HCT116 (cell line): ENCODE results near the gene DACH2. TPM values are rescaled to one million over a fixed set of nuclear protein-coding genes. Genes with fewer than 3 reads are reported as not detected.

Experiments used
- ATAC-seq: fragments of 200-7000 bp; cut with Tn5 transposase; 2 replicates; pipeline ENCODE4 v1.9.1; 2020; ENCODE audit warnings: mild to moderate bottlenecking, moderate library complexity
- BruUV-seq: library from RNA; stranded (reverse); fragments of 400-500 nt; replicated peaks from 2 replicates; lab custom pipeline; 2021; lab: Mats Ljungman, UMichigan
- CTCF ChIA-PET: fragments of 300-600 bp; sonication (Branson Sonifier 250); formaldehyde crosslinking; loops from one replicate; lab custom pipeline; 2021; ENCODE audit warnings: antibody characterized with exemption; lab: Charles Lee
- POLR2A ChIA-PET: fragments of 300-600, 350-600 bp; sonication (Branson Sonifier 250); formaldehyde crosslinking; loops from one replicate; lab custom pipeline; 2021; ENCODE audit warnings: antibody characterized with exemption; lab: Charles Lee
- RAD21 ChIA-PET, 2 experiments: fragments of 300-600 bp; sonication (Branson Sonifier 250); formaldehyde crosslinking; loops; one replicate each; lab custom pipeline; 2023; ENCODE audit warnings: low total read pairs in 2 of 2; ENCODE audit not compliant: uncharacterized antibody in 2 of 2, unreplicated experiment in 2 of 2, low non-redundant PET in 1 of 2; lab: Charles Lee
- DNase-seq: peaks from one replicate; pipeline ENCODE4 v3.0.0-alpha.2; 2010; ENCODE audit warnings: low read depth, low spot score
- H2AFZ ChIP-seq: fragments of 200-600 bp; shearing (Covaris generic), sonication (generic); 2 replicates; pipeline ENCODE4 v1.6.1; 2017; ENCODE audit warnings: low read depth, mixed run types, mixed read lengths, antibody characterized with exemption, low read length; ENCODE audit not compliant: poor library complexity, severe bottlenecking
- H3K27ac ChIP-seq: 2 replicates; pipeline ENCODE4 v1.5.1; 2012; ENCODE audit warnings: low read depth, low read length
- H3K27me3 ChIP-seq: fragments of 200-600 bp; sonication (generic); 2 replicates; pipeline ENCODE4 v1.6.1; 2016; ENCODE audit warnings: mixed run types, low read length, mixed read lengths; ENCODE audit not compliant: insufficient read depth
- H3K36me3 ChIP-seq, 2 experiments: fragments of 200-500 bp in 1 of 2; fragments of 200-600 bp in 1 of 2; sonication (Bioruptor generic) in 1 of 2; sonication (generic) in 1 of 2; 2 replicates each; pipeline versions ENCODE4 v1.5.1 to v1.6.1; 2014 to 2016; ENCODE audit warnings: low read length in 2 of 2, inconsistent platforms in 1 of 2, mixed read lengths in 1 of 2, mixed run types in 1 of 2; ENCODE audit not compliant: insufficient read depth in 2 of 2, control insufficient read depth in 1 of 2
- H3K4me1 ChIP-seq, 2 experiments: fragments of 200-600 bp in 1 of 2; sonication (generic) in 1 of 2; 2 replicates each; pipeline versions ENCODE4 v1.5.1 to v1.6.1; 2012 to 2017; ENCODE audit warnings: low read length in 2 of 2, inconsistent platforms in 1 of 2, mild to moderate bottlenecking in 1 of 2, mixed read lengths in 1 of 2, mixed run types in 1 of 2, moderate library complexity in 1 of 2; ENCODE audit not compliant: insufficient read depth in 2 of 2, control insufficient read depth in 1 of 2
- H3K4me2 ChIP-seq: fragments of 200-600 bp; sonication (generic); 2 replicates; pipeline ENCODE4 v1.6.1; 2017; ENCODE audit warnings: mixed run types, low read length, mixed read lengths
- H3K4me3 ChIP-seq, 2 experiments: fragments of 200-600 bp in 1 of 2; sonication (generic) in 1 of 2; replicated peaks in 1 of 2; 2 replicates each; pipeline ENCODE4 v1.5.1; 2011 to 2016; ENCODE audit warnings: low read length in 2 of 2, control low read depth in 1 of 2, low read depth in 1 of 2, mild to moderate bottlenecking in 1 of 2, mixed read lengths in 1 of 2, mixed run types in 1 of 2
- H3K79me2 ChIP-seq: fragments of 200-600 bp; sonication (generic); 2 replicates; pipeline ENCODE4 v1.6.1; 2017; ENCODE audit warnings: mild to moderate bottlenecking, mixed run types, low read length, moderate library complexity, mixed read lengths; ENCODE audit not compliant: insufficient read depth
- H3K9ac ChIP-seq: fragments of 200-600 bp; sonication (generic); 2 replicates; pipeline ENCODE4 v1.6.1; 2016; ENCODE audit warnings: low read length, mixed read lengths
- H3K9me2 ChIP-seq: fragments of 200-600 bp; sonication (generic), shearing (Covaris generic); 2 replicates; pipeline ENCODE4 v1.6.1; 2017; ENCODE audit warnings: mixed run types, mild to moderate bottlenecking, moderate library complexity; ENCODE audit not compliant: insufficient read depth
- H3K9me3 ChIP-seq, 2 experiments: fragments of 200-500 bp in 1 of 2; fragments of 200-600 bp in 1 of 2; sonication (Bioruptor generic) in 1 of 2; sonication (generic) in 1 of 2; 2 replicates each; pipeline ENCODE4 v1.6.1; 2014 to 2017; ENCODE audit warnings: low read length in 2 of 2, mixed read lengths in 2 of 2, inconsistent platforms in 1 of 2, low read depth in 1 of 2, mild to moderate bottlenecking in 1 of 2, mixed run types in 1 of 2, moderate library complexity in 1 of 2; ENCODE audit not compliant: control insufficient read depth in 1 of 2, insufficient read depth in 1 of 2
- H4K20me1 ChIP-seq: fragments of 200-600 bp; sonication (generic), shearing (Covaris generic); 2 replicates; pipeline ENCODE4 v1.6.1; 2017; ENCODE audit warnings: mixed run types, mild to moderate bottlenecking, moderate library complexity; ENCODE audit not compliant: insufficient read depth
- CEBPB ChIP-seq: IDR thresholded peaks from 2 replicates; pipeline ENCODE4 v1.6.1; 2012; ENCODE audit warnings: low read depth
- EZH2 ChIP-seq: fragments of 200-600 bp; sonication (generic); IDR thresholded peaks from 2 replicates; pipeline ENCODE4 v1.6.1; 2017; ENCODE audit warnings: antibody characterized with exemption, mixed run types
- EZH2phosphoT487 ChIP-seq: fragments of 200-600 bp; IDR thresholded peaks from 2 replicates; pipeline ENCODE4 v1.6.1; 2018; ENCODE audit warnings: antibody characterized with exemption, borderline replicate concordance
- JUND ChIP-seq: IDR thresholded peaks from 2 replicates; pipeline ENCODE4 v1.6.1; 2012
- POLR2A ChIP-seq: IDR thresholded peaks from 2 replicates; pipeline ENCODE4 v1.7.0; 2011; ENCODE audit warnings: borderline replicate concordance; ENCODE audit not compliant: insufficient read depth, insufficient read length; ENCODE audit errors: extremely low read depth
- POLR2AphosphoS5 ChIP-seq: IDR thresholded peaks from 2 replicates; pipeline ENCODE4 v1.6.1; 2011; ENCODE audit warnings: mild to moderate bottlenecking, low read depth, low read length, moderate library complexity
- RAD21 ChIP-seq: IDR thresholded peaks from 2 replicates; pipeline ENCODE4 v1.6.1; 2012; ENCODE audit warnings: low read depth, mild to moderate bottlenecking
- SIN3A ChIP-seq: IDR thresholded peaks from 2 replicates; pipeline ENCODE4 v1.6.1; 2012; ENCODE audit warnings: low read depth
- SRF ChIP-seq: IDR thresholded peaks from 2 replicates; pipeline ENCODE4 v1.6.1; 2012; ENCODE audit warnings: low read depth
- YY1 ChIP-seq: IDR thresholded peaks from 2 replicates; pipeline ENCODE4 v1.6.1; 2011; ENCODE audit warnings: low read length, low read depth, moderate library complexity, mild to moderate bottlenecking; ENCODE audit not compliant: insufficient replicate concordance; ENCODE audit errors: extremely low read depth
- ZFX ChIP-seq: fragments of 450-650 bp; IDR thresholded peaks from 2 replicates; pipeline ENCODE4 v1.6.1; 2017
- ZNF274 ChIP-seq: fragments of 200-500 bp; sonication (Bioruptor generic); IDR thresholded peaks from 2 replicates; pipeline ENCODE4 v1.6.1; 2014; ENCODE audit warnings: mild to moderate bottlenecking, low read depth, low read length, inconsistent platforms
- intact Hi-C: fragments of 100-400 bp; cut with micrococcal nuclease; formaldehyde crosslinking; loops from 2 replicates; pipeline ENCODE4 v1.10.0; 2022
- total RNA-seq: library from RNA; stranded (reverse); gene quantifications from one replicate; pipeline ENCODE4 v1.2.1, GENCODE V29; 2021; ENCODE audit not compliant: unreplicated experiment
- TF ChIP-seq, protein P1 (sequence below): IDR thresholded peaks from 2 replicates; pipeline ENCODE4 v1.6.1; 2011; ENCODE audit warnings: mild to moderate bottlenecking, low read length, moderate library complexity; ENCODE audit not compliant: insufficient replicate concordance; ENCODE audit errors: extremely low read depth

Gene DACH2
- total RNA-seq, 1 experiment from 2014 or later, result not detected

DNA sequence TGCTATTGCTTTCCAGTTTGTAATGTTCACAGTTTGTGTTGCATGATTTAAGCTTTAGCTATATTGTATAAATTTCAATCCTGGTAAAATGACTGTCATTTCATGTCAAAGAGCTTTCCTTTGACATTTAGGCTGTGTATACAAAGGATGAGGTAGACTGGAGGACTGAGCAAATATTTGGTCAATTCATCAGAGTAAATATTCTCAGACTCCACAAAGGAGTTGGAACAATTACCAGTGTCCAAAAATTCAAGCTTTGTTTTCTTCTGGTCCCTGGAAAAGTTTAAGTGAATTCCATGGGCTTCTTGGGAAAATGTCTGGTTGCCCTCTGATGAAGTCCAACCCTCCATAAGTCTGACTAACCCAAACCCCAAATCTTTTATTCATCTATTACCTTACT is 682.4 kb downstream of the DACH2 start:
- Histone ChIP-seq H3K4me2 (no peak overlapping the region), H3K4me3 (no peak overlapping the region), H3K4me1 (no peaks in the 10 kb centered on the region), H3K9me3 (no peaks in the 10 kb centered on the region; a peak in 1 of 4 replicates), H4K20me1 (no peaks in the 10 kb centered on the region), H3K27ac (no peak overlapping the region), H3K27me3 (no peaks in the 10 kb centered on the region), H3K9ac (no peak overlapping the region), H3K36me3 (no peaks in the 10 kb centered on the region), H2AFZ (no peak overlapping the region), H3K79me2 (no peaks in the 10 kb centered on the region), H3K9me2 (no peaks in the 10 kb centered on the region)
- ChIA-PET RAD21 (no interaction called here), CTCF (no interaction called here), POLR2A (no interaction called here)
- DNase-seq (no peak), ATAC-seq (no peak)
- no peak for TF ChIP-seq POLR2A
- TF ChIP-seq JUND, result no peak
- TF ChIP-seq, protein P1, sequence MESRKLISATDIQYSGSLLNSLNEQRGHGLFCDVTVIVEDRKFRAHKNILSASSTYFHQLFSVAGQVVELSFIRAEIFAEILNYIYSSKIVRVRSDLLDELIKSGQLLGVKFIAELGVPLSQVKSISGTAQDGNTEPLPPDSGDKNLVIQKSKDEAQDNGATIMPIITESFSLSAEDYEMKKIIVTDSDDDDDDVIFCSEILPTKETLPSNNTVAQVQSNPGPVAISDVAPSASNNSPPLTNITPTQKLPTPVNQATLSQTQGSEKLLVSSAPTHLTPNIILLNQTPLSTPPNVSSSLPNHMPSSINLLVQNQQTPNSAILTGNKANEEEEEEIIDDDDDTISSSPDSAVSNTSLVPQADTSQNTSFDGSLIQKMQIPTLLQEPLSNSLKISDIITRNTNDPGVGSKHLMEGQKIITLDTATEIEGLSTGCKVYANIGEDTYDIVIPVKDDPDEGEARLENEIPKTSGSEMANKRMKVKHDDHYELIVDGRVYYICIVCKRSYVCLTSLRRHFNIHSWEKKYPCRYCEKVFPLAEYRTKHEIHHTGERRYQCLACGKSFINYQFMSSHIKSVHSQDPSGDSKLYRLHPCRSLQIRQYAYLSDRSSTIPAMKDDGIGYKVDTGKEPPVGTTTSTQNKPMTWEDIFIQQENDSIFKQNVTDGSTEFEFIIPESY, result no peak
- no peak for TF ChIP-seq SIN3A
- TF ChIP-seq EZH2, result no peak
- BruUV-seq, result no TSS peak
- intact Hi-C loops, result no loop called here

DNA sequence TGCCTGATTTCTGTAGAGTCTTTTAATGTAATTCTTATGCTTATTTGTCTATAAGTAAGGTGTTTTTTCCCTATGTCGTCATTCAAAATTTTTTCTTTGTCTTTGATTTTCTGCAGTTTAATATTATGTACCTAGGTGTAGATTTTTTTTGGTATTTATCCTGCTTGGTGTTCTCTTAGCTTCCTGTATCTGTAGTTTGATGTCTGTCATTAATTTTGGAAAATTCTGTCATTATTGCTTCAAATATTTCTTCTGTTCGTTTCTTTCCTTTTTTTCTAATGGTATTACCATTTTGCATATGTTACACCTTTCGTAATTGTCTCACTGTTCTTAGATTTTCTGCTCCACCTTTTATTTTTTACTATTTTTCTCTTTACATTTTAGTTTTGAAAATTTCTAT is 696.9 kb downstream of the DACH2 start:
- Histone ChIP-seq H3K9me3 (no peaks in the 10 kb centered on the region), H3K27me3 (no peaks in the 10 kb centered on the region), H2AFZ (no peak overlapping the region), H3K4me2 (no peak overlapping the region), H3K4me1 (no peaks in the 10 kb centered on the region), H3K36me3 (no peaks in the 10 kb centered on the region), H4K20me1 (no peaks in the 10 kb centered on the region), H3K9me2 (no peaks in the 10 kb centered on the region), H3K27ac (no peak overlapping the region), H3K9ac (no peak overlapping the region), H3K4me3 (no peak overlapping the region), H3K79me2 (no peaks in the 10 kb centered on the region)
- RAD21 ChIA-PET, result no interaction called here
- intact Hi-C loops, result no loop called here
- POLR2A ChIA-PET, result no interaction called here
- BruUV-seq, result no TSS peak
- CTCF ChIA-PET, result no interaction called here
- no peak for TF ChIP-seq CEBPB
- TF ChIP-seq JUND, result no peak
- no peak for TF ChIP-seq SRF
- TF ChIP-seq, protein P1, result no peak
- TF ChIP-seq RAD21, result no peak
- no peak for TF ChIP-seq ZFX
- no peak for TF ChIP-seq YY1
- no peak for TF ChIP-seq EZH2phosphoT487
- TF ChIP-seq ZNF274, result no peak
- no peak for TF ChIP-seq POLR2AphosphoS5
- DNase-seq (no peak), ATAC-seq (no peak)
